GM20000 (cell line): ENCODE measurements around the gene PLCE1.

Experiments used
- DNase-seq: peaks from one replicate; pipeline ENCODE4 v3.0.0; 2012; ENCODE audit warnings: low spot score
- CTCF ChIP-seq: IDR thresholded peaks from 2 replicates; pipeline ENCODE4 v1.5.1; 2012; ENCODE audit warnings: mild to moderate bottlenecking, control low read depth; ENCODE audit errors: extremely low read depth, missing control alignments

PLCE1 gene

GRCh38 chr10:93977442-93977841 is 16.3 kb upstream of the PLCE1 start:
- DNase-seq, result no peak
- no peak for TF ChIP-seq CTCF

- TF ChIP-seq CTCF, result no peak
- no peak for DNase-seq
Measured at GRCh38 chr10:93980486-93980885, 13.2 kb upstream of the PLCE1 start.

- no peak for TF ChIP-seq CTCF
- DNase-seq, result no peak
Measured at GRCh38 chr10:93991114-93991513, 2.6 kb upstream of the PLCE1 start.

GRCh38 chr10:93991596-93992284 is 2.0 kb upstream of the PLCE1 start:
- DNase-seq, result no peak

GRCh38 chr10:93992400-93993030 is 1.2 kb upstream of the PLCE1 start:
- no peak for DNase-seq
- no peak for TF ChIP-seq CTCF

More at GRCh38 chr10:93991596-93992284, 2.0 kb upstream of the PLCE1 start:
- TF ChIP-seq CTCF, result no peak

GRCh38 chr10:93993414-93993781 is 333 bp upstream of the PLCE1 start:
- no peak for TF ChIP-seq CTCF
- DNase-seq, result no peak

GRCh38 chr10:93994438-93994801 is 689 bp downstream of the PLCE1 start:
- DNase-seq, result no peak
- no peak for TF ChIP-seq CTCF
